Karpas-422 (cell line): ENCODE results near the gene PNKP. TPM values are rescaled to one million over a fixed set of nuclear protein-coding genes. Genes with fewer than 3 reads are reported as not detected.

Source experiments
- DNase-seq: peaks from one replicate; pipeline ENCODE4 v3.0.0-alpha.2; 2015
- H2AFZ ChIP-seq: fragments of 200-600 bp; sonication (generic); 2 replicates; pipeline ENCODE4 v1.6.1; 2014; ENCODE audit warnings: antibody characterized with exemption, low read length, mixed read lengths
- H3K27ac ChIP-seq: fragments of 200-600 bp; sonication (generic); 2 replicates; pipeline ENCODE4 v1.5.1; 2014; ENCODE audit warnings: mild to moderate bottlenecking, low read length, moderate library complexity
- H3K27me3 ChIP-seq: fragments of 200-600 bp; sonication (generic); 2 replicates; pipeline ENCODE4 v1.6.1; 2014; ENCODE audit warnings: low read length, mixed read lengths
- H3K36me3 ChIP-seq: fragments of 200-600 bp; sonication (generic); 2 replicates; pipeline ENCODE4 v1.6.1; 2014; ENCODE audit warnings: low read length, mixed read lengths; ENCODE audit not compliant: insufficient read depth
- H3K4me1 ChIP-seq: fragments of 200-600 bp; sonication (generic); 2 replicates; pipeline ENCODE4 v1.6.1; 2014; ENCODE audit warnings: mild to moderate bottlenecking, low read length, mixed read lengths
- H3K4me2 ChIP-seq: fragments of 200-600 bp; sonication (generic); 2 replicates; pipeline ENCODE4 v1.6.1; 2014; ENCODE audit warnings: low read length, low read depth, mild to moderate bottlenecking; ENCODE audit not compliant: poor library complexity, severe bottlenecking
- H3K4me3 ChIP-seq: fragments of 200-600 bp; sonication (generic); 2 replicates; pipeline ENCODE4 v1.5.1; 2014; ENCODE audit warnings: mild to moderate bottlenecking, antibody characterized with exemption, low read length, mixed read lengths
- H3K79me2 ChIP-seq: fragments of 200-600 bp; sonication (generic); 2 replicates; pipeline ENCODE4 v1.6.1; 2014; ENCODE audit warnings: mild to moderate bottlenecking, low read length, mixed read lengths
- H3K9ac ChIP-seq: fragments of 200-600 bp; sonication (generic); 2 replicates; pipeline ENCODE4 v1.6.0; 2014; ENCODE audit warnings: low read length
- H3K9me2 ChIP-seq: fragments of 200-600 bp; sonication (generic), shearing (Covaris generic); replicated peaks from 2 replicates; pipeline ENCODE4 v1.6.0; 2014; ENCODE audit warnings: mild to moderate bottlenecking, low read length, moderate library complexity; ENCODE audit not compliant: insufficient read depth
- H3K9me3 ChIP-seq: fragments of 300-700, 200-600 bp; sonication (generic); 2 replicates; pipeline ENCODE4 v1.6.1; 2014; ENCODE audit warnings: low read length, mixed read lengths
- H4K20me1 ChIP-seq: fragments of 200-600 bp; sonication (generic); 2 replicates; pipeline ENCODE4 v1.6.1; 2014; ENCODE audit warnings: mild to moderate bottlenecking, antibody characterized with exemption, low read length, low read depth; ENCODE audit not compliant: insufficient read depth
- total RNA-seq: library from RNA; depleted of rRNA; stranded (reverse); fragments of >200 nt; shearing (Covaris generic); gene quantifications from 2 replicates; pipeline ENCODE4 v1.2.3, GENCODE V29; 2014; ENCODE audit warnings: low replicate concordance

The PNKP gene
- total RNA-seq, 1 experiment from 2014 or later = 49.4 TPM

DNA sequence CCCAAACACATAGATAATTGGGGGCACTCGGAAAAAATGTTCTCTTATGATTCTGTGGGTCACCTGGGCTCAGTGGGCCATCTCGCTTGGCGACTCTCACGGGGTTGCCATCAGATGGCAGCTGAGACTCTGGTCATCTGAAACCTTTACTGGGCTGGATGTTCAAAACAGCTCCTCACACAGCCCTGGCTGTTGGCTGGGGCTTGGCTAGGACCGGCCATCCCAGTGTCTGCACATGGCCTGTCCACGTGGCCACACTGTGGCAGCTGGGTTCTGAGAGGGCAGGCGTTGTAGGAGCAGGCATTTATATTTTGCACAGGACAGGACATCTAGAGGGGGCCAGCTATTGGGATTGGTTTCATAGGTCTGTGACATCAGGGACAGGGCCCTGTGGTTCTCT lies 33.8 kb downstream of the PNKP start:
- no peak for DNase-seq
- Histone ChIP-seq H3K9ac (no peak overlapping the region), H3K36me3 (peaks cover 15% of the 10 kb centered on the region; the same call in 1 of the 2 replicates)

DNA sequence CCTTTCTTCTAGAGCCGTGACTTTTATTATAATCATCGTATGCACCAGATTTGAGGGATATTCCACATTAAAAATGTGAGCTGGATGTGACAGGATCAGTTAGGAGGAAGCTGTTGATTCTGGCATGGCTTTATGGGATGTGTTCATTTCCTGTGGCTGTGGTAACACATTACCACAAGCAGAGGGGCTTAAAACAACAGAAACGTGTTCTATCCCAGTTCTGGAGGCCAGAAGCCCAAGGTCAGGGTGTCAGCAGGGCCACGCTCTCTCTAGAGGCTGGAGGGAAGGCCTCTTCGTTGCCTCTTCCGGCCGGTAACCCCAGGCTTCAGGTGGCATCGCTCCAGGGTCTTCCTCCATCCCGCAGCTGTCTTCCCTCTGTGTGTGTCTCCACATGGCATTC lies 34.8 kb downstream of the PNKP start:
- no peaks in the 10 kb centered on the region for H3K27me3 ChIP-seq
- peaks cover 9% of the 10 kb centered on the region for H3K4me1 ChIP-seq
- no peak overlapping the region for H3K4me2 ChIP-seq
- no peaks in the 10 kb centered on the region for H3K9me3 ChIP-seq
- H2AFZ ChIP-seq = no peak overlapping the region
- no peaks in the 10 kb centered on the region for H4K20me1 ChIP-seq
- no peak overlapping the region for H3K4me3 ChIP-seq
- H3K79me2 ChIP-seq = no peaks in the 10 kb centered on the region
- no peak overlapping the region for H3K9ac ChIP-seq
- H3K36me3 ChIP-seq = peaks cover 15% of the 10 kb centered on the region; the same call in 1 of the 2 replicates
- DNase-seq = no peak
- no peaks in the 10 kb centered on the region for H3K9me2 ChIP-seq
- no peak overlapping the region for H3K27ac ChIP-seq

More for the DNA sequence above, 33.8 kb downstream of the PNKP start:
- Histone ChIP-seq H4K20me1 (no peaks in the 10 kb centered on the region), H3K27ac (no peak overlapping the region), H3K79me2 (no peaks in the 10 kb centered on the region), H3K4me2 (no peak overlapping the region), H3K4me1 (peaks cover 9% of the 10 kb centered on the region), H3K27me3 (no peaks in the 10 kb centered on the region), H3K9me2 (no peaks in the 10 kb centered on the region), H3K9me3 (no peaks in the 10 kb centered on the region), H3K4me3 (no peak overlapping the region), H2AFZ (no peak overlapping the region)

DNA sequence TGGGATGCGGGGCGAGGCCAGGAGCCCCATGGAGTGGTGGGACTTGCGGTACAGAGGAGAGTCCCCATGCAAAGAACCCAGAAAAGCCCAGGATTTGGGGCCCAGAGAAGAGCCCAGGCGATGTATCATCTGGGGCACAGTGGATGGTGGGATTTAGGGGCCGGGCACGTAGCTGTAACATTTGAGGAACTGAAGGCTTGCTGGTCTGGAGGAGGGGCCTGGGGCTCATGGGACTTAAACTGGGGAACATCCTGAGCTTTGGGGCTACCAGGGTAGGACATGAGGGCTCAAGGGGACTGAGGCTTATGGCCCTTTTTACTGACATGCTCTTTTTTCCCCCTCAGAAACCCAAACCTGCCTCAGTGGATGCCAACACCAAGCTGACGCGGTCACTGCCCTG lies 35.8 kb downstream of the PNKP start:
- Histone ChIP-seq H3K36me3 (peaks cover 9% of the 10 kb centered on the region; the same call in 1 of the 2 replicates), H3K4me2 (no peak overlapping the region), H2AFZ (no peak overlapping the region), H3K9ac (no peak overlapping the region), H3K4me1 (peaks cover 9% of the 10 kb centered on the region), H3K79me2 (no peaks in the 10 kb centered on the region), H3K27me3 (no peaks in the 10 kb centered on the region), H3K27ac (no peak overlapping the region), H3K4me3 (no peak overlapping the region), H3K9me3 (no peaks in the 10 kb centered on the region), H4K20me1 (no peaks in the 10 kb centered on the region), H3K9me2 (no peaks in the 10 kb centered on the region)
- DNase-seq = no peak

DNA sequence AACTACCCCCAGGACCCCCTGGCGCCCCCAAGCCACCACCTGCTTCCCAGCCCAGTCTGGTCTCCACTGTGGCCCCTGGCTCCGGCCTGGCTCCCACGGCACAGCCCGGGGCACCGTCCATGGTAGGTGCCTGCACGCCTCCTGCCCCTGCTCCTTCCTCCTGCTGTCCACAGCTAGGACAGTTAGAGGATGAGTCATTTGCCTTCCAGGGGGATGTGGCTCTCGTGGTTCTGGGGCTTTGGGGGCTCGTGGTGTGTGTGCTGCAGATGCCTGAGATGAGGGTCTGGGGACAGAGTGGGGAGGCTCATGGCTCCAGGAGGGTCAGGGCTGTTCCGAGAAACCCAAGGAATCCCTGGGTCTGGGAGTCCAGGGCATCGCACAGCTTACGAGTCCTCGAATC lies 36.6 kb downstream of the PNKP start:
- no peak for DNase-seq
- Histone ChIP-seq H4K20me1 (no peaks in the 10 kb centered on the region), H3K36me3 (peaks cover 9% of the 10 kb centered on the region; the same call in 1 of the 2 replicates), H3K4me1 (peaks cover 9% of the 10 kb centered on the region), H3K79me2 (no peaks in the 10 kb centered on the region; the same call in 1 of the 2 replicates), H3K27ac (no peak overlapping the region), H3K9me2 (no peaks in the 10 kb centered on the region), H3K4me3 (no peak overlapping the region), H3K9ac (no peak overlapping the region), H3K9me3 (no peaks in the 10 kb centered on the region), H3K4me2 (no peak overlapping the region), H3K27me3 (no peaks in the 10 kb centered on the region), H2AFZ (no peak overlapping the region)

DNA sequence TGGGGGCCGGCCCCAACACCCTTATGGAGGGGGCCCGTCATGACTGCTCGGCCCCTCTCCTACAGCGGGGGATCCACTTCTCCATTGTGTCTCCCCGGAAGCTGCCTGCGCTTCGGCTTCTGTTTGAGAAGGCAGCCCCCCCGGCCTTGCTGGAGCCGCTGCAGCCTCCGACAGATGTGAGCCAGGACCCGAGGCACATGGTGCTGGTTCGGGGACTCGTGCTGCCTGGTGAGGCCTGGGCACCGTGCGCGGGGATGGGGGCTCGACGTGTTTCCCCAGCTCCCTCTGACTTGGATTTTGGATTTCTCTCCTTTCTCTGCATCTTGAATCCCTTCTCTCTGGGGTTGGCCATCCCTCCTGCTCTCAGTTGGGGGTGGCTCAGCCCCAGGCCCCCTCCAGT lies 37.7 kb downstream of the PNKP start:
- Histone ChIP-seq H2AFZ (no peak overlapping the region), H3K4me2 (no peak overlapping the region), H3K27me3 (no peaks in the 10 kb centered on the region), H3K36me3 (peaks cover 16% of the 10 kb centered on the region; the same call in 1 of the 2 replicates), H3K79me2 (peaks cover 5% of the 10 kb centered on the region; the same call in 1 of the 2 replicates), H3K9me3 (no peaks in the 10 kb centered on the region), H3K9ac (no peak overlapping the region), H4K20me1 (no peaks in the 10 kb centered on the region), H3K9me2 (no peaks in the 10 kb centered on the region), H3K4me3 (no peak overlapping the region), H3K4me1 (peaks cover 9% of the 10 kb centered on the region), H3K27ac (no peak overlapping the region)
- no peak for DNase-seq

DNA sequence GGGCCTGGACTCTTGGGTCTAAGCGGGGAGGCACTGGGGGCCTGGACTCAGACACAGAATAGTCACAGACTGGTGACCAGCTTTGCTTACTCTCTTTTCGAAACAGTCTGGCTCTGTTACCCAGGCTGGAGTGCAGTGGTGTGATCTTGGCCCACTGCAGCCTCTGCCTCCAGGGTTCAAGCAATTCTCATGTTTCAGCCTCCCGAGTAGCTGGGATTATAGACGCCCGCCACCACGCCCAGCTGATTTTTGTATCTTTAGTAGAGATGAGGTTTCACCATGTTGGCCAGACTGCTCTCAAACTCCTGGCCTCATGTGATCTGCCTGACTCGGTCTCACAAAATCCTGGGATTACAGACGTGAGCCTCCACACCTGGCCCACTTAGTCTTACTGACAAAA lies 38.2 kb downstream of the PNKP start:
- Histone ChIP-seq H3K36me3 (peaks cover 18% of the 10 kb centered on the region; the same call in 1 of the 2 replicates), H3K9ac (no peak overlapping the region), H3K4me1 (peaks cover 9% of the 10 kb centered on the region), H3K4me2 (no peak overlapping the region), H3K4me3 (no peak overlapping the region), H3K9me3 (no peaks in the 10 kb centered on the region), H3K27ac (no peak overlapping the region), H3K9me2 (no peaks in the 10 kb centered on the region), H4K20me1 (no peaks in the 10 kb centered on the region), H3K79me2 (peaks cover 5% of the 10 kb centered on the region), H3K27me3 (no peaks in the 10 kb centered on the region), H2AFZ (no peak overlapping the region)
- DNase-seq = no peak

DNA sequence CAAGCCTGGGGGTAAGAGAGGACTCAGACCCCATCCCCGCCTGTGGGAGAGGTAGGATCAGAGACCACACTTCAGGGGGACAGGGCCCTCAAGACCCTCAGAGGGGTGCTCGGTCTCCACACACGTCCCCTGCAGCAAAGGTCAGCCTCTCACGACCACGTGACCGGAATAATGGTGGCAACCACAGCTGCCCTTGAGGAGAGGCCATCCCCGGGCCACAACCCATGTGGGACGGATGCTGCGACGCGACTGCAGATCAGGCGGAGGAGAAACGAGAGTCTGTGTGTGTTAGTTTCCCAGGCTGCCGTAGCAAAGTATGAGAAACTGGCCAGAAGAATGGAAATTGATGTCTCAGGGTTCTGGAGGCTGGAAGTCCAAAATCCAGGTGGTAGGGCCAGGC lies 40.3 kb downstream of the PNKP start:
- Histone ChIP-seq H2AFZ (no peak overlapping the region), H3K4me3 (no peak overlapping the region), H3K27me3 (no peaks in the 10 kb centered on the region), H3K36me3 (peaks cover 22% of the 10 kb centered on the region; the same call in 1 of the 2 replicates), H3K9me3 (no peaks in the 10 kb centered on the region), H3K4me1 (peaks cover 14% of the 10 kb centered on the region), H4K20me1 (no peaks in the 10 kb centered on the region), H3K9ac (no peak overlapping the region), H3K27ac (no peak overlapping the region), H3K79me2 (peaks cover 19% of the 10 kb centered on the region), H3K9me2 (no peaks in the 10 kb centered on the region), H3K4me2 (no peak overlapping the region)
- DNase-seq = no peak

DNA sequence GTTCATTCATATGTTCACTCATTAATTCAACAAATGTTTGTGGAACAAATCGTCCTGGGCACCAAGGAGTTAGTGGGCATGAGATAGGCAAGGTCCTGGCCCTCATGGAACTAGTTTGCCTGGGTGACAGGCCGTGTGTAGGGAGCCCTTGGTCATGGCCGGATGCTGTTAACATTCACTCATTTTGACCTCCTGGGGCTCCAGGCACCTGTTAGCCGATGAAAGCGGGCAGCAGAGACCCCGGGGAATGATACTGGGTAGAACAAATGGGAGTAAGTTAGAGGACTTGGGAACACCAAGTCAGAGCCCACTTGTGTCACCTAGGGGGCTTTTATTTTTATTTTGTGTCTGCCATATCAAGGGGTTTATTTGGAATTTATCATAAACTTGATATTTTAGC lies 42.7 kb downstream of the PNKP start:
- Histone ChIP-seq H3K27ac (no peak overlapping the region), H3K36me3 (peaks cover 23% of the 10 kb centered on the region; the same call in 1 of the 2 replicates), H3K4me2 (no peak overlapping the region), H3K4me3 (no peak overlapping the region), H3K9me3 (no peaks in the 10 kb centered on the region), H3K9me2 (no peaks in the 10 kb centered on the region), H3K9ac (no peak overlapping the region), H3K79me2 (peaks cover 36% of the 10 kb centered on the region), H3K4me1 (peaks cover 15% of the 10 kb centered on the region), H3K27me3 (no peaks in the 10 kb centered on the region), H2AFZ (no peak overlapping the region), H4K20me1 (no peaks in the 10 kb centered on the region)
- no peak for DNase-seq
